Stimulated activated CD4-positive, alpha-beta T cell treated with anti-CD3 and anti-CD28 coated beads, TNF-alpha, amount 100 ng/mL, for 24 hours (primary cell): ENCODE data around the gene KLHL20.
"Not testable (repeated sequence)": the region's sequence is repeated elsewhere in the genome, so short reads cannot be mapped to it uniquely, and the experiment has no call there.

Experiments
- DNase-seq, 3 experiments: peaks; one replicate each; pipeline ENCODE4 v3.0.0-alpha.2; 2020; ENCODE audit warnings: low read depth in 3 of 3

KLHL20 gene

DNA sequence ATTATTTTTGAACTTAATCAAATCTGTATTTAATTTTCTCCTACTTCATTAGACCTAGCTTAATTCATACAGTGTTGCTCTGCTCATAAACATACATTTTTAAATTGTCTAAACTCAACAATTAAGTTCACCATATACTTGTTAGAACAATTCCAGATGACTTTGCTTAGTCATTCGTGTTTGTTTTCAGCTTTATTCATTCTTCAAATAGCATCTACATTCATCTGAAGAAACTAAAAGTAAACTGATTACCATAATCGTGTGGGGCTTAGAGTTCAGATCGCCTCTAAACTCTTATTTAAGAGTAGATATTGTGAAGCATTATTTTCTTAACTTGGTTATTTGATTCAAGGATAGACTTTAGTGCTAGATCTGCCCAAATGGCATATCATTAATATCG is 34.4 kb downstream of the KLHL20 start:
- no peak for DNase-seq

GRCh38 chr1:173753830-173754229 is 39.0 kb downstream of the KLHL20 start:
- DNase-seq = no peak

- DNase-seq = no peak
Measured at GRCh38 chr1:173757666-173758065, 42.9 kb downstream of the KLHL20 start.

DNA sequence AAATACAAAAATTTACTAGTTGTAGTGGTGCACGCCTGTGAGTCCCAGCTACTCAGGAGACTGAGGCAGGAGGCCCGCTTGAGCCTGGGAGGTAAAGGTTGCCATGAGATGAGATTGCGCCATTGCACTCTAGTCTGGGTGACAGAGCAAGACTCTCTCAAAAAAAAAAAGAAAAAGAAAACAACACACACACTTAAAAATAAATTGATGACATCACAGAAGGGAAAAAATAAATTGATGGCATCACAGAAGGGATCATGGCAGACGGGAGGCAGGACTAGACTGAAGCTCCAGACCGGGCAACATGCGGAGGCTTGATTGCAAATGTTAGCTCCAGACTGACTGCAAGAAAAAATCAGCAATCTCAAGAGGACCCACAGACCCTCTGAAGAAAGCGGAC is 43.3 kb downstream of the KLHL20 start:
- no peak for DNase-seq

DNA sequence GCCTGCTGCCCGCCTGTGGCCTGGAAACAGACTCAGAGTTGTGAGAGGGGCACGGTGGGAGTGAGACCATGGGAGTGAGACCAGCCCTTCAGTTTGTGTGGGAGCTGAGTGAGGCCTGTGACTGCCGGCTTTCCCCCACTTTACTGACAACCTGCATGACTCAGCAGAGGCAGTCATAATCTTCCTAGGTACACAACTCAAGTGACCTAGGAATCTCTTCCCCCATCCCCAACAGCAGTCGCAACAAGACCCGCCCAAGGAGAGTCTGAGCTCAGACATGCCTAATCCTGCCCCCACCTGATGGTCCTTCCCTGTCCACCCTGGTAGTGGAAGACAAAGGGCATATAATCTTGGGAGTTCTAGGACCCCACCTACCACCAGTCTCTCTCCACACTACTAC is 44.2 kb downstream of the KLHL20 start:
- no peak for DNase-seq

DNA sequence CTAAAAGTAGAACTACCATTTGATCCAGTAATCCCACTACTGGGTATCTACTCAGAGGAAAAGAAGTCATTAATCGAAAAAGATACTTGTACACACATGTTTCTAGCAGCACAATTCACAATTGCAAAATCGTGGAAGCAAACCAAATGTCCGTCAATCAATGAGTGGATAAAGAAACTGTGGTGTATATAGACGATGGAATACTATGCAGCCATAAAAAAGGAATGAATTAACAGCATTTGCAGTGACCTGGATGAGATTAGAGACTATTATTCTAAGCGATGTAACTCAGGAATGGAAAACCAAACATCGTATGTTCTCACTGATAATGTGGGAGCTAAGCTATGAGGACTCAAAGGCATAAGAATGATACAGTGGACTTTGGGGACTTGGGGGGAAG is 49.5 kb downstream of the KLHL20 start:
- DNase-seq = not testable (repeated sequence)

GRCh38 chr1:173768206-173768605 is 53.4 kb downstream of the KLHL20 start:
- DNase-seq = no peak

DNA sequence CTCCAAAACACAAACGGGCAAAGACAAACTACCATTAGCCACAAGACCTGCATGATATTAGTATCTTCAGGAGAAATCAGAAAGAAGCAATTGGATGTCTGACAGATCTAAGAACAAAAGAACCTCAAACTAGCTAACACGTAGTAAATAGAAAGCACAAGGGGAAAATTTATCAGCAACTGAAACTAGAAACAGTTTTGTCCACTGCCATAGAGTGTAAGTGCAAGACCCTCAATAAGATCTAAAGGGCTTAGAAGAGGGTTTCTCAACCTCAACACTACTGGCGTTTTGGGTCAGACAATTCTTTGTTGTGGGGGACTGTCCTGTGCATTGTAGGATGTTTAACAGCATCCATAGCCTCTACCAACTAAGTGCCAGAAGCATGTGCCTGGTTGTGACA is 54.0 kb downstream of the KLHL20 start:
- no peak for DNase-seq

GRCh38 chr1:173770330-173770729 is 55.5 kb downstream of the KLHL20 start:
- peak in 1 of 3 experiments; percentile 16 for DNase-seq

DNA sequence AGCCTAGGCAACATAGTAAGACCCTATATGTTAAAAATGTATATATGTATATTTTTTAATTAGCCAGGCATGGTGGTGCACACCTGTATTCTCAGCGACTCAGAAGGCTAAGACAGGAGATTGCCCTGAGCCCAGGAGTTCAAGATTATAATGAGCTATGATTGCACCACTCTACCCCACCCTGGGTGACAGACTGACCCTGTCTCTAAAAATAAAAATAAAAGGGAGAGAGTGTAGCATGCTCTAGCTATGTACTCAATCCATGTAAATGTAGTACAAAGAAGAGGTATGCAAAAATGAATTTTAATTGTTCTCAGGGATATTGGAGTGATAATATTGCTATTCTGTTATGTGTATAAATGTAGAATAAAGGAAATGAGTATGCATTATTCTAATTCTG is 56.8 kb downstream of the KLHL20 start:
- DNase-seq = no peak

GRCh38 chr1:173775578-173776226 is 60.9 kb downstream of the KLHL20 start:
- no peak for DNase-seq

DNA sequence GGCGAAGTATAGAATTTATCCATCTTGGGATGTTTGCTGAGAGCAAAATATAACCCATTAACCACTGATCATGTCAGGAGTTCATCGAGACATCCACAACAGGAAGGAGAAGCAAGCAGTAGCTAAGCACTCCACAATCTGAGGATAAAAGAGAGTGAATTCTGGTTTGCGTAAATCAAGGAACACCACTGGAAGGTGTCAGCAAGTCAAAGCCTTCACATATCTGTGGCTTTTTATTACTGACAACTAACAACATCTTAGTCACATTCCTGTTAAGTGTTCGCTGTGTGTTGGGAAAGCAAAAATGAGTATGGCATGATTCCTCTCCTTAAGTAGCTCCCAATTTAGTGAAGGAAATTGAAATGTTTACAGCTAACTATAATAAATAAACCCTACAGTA is 65.2 kb downstream of the KLHL20 start:
- no peak for DNase-seq

GRCh38 chr1:173784997-173785396 is 70.2 kb downstream of the KLHL20 start:
- DNase-seq = no peak

DNA sequence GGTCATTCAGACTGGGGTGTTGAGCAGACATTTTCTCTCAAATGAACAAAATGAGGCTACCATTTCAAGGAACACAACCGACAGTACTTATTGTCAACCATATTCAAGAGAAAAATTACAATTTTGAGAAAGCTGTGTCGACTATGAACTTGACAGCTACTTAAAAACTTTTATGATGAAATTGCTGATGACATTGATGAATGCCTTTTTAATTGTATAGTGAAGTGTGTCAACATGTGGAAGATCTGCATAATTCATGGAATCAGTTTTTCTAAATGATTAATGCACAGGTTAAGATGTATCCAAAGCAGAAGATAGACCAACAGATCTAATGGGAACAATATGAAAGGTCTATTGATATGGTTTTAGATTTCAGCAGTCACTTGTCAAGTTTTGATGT is 75.1 kb downstream of the KLHL20 start:
- no peak for DNase-seq

DNA sequence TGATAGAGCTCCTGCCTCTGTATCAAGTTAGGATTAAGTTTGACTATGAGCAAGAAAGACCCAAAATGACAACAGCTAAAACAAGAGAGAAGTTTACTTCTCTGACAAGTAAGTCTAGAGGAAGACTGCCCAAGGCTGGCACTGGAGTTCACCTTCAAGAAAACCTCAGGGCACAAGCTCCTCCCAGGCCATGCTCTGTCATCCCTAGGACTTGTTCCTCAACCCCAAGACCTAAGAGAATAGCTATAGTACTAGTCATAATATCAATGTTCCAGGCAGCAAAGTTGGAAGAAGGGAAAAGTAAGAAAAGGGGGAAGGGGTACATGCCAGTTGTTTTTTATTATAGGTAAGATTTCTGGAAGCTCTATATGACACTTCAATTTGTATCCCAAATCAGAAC is 83.3 kb downstream of the KLHL20 start:
- DNase-seq = no peak

DNA sequence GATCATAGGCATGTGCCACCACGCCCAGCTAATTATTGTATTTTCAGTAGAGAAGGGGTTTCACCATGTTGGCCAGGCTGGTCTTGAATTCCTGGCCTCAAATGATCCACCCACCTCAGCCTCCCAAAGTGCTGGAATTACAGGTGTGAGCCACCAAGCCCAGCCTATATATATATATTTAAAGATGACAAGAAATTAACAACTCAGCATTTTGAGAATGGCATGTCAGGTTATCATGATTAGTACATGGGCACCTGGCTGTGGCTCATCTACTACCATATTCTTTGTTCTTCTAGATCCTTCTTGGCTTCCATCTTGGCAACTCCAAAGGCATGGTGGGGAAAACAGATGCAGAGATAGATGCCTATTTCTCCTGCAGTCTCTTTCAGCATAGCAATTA is 85.2 kb downstream of the KLHL20 start:
- DNase-seq = not testable (repeated sequence)

DNA sequence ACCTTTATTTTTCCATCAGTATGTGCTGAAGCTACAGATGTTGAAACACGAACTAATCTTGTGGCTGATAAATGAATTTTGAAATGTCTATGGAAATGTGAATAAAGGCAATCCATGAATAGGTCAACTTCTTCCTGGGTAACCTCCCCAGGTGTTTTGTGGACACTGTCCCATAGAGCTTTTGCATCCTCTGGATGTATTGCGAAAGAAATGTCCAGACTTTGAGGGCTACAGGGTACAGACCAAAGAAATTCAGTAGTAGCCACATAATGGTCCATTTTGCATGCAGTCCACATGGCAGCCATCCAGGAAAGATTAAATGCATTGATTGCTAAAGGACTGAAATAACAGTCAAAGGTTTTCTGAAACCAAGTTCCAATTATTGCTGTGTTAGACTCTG is 88.2 kb downstream of the KLHL20 start:
- DNase-seq = no peak

GRCh38 chr1:173813654-173814053 is 98.9 kb downstream of the KLHL20 start:
- not testable (repeated sequence) for DNase-seq

- no peak for DNase-seq
Measured at GRCh38 chr1:173818459-173818858, 103.7 kb downstream of the KLHL20 start.

DNA sequence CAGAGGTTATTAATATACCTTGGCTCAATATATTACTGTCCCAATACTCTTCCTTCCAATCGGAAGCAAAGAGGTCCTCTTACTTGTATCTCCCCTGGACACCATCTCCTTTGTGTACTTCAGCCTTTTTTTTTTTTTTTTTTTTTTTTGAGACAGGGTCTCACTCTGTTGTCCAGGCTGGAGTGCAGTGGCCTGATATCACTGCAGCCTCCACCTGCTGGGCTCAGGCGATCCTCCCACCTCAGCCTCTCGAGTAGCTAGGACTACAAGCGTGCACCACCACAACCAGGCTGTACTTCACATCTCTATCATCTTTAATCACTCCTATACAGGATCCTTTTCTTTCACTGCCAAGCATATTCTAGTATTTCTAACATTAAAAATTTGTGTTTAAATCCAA is 106.9 kb downstream of the KLHL20 start:
- no peak for DNase-seq

DNA sequence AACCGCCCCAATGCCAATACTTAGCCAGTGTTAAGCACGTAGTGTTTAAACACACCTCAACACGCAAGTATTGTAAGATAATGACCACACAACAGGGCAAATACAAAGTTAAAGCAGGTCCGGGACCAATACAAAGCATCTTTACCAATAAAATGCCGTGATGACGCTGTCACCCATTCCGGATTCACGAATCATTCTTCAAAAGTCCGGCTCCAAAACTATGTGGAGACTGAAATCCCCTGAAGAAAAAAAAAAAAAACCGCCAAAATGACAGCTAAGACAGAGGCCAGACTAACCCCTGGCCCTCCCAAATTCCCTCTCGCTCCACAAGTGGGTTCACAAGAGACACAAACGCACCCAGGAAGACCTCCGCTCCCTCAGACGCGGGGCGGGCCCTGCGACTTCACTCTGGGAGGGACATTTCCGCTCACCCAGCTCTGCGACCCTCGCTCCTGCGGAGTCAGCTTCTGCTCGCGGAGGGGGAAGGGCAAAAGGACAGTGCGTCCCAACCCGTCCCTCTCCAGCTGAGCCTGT is 109.1 kb downstream of the KLHL20 start:
- no peak for DNase-seq

- DNase-seq = peak; percentile 81 to 86 (median 85)
Measured at GRCh38 chr1:173824315-173825081, 109.7 kb downstream of the KLHL20 start, which contains the start of the genes CENPL and DARS2. CENPL (minus strand) TSS chr1:173824883; CDS start chr1:173811299, 13,584 bp downstream. DARS2 (plus strand) TSS chr1:173824673; CDS start chr1:173825230, 557 bp downstream.

- no peak for DNase-seq
Measured at GRCh38 chr1:173827611-173828010, 112.8 kb downstream of the KLHL20 start.
